Calu3 (cell line): ENCODE data around the gene TRO. TPM values are rescaled to one million over a fixed set of nuclear protein-coding genes. Genes with fewer than 3 reads are reported as not detected.
A peak's percentile ranks its signal among the peaks of the same experiment; 100 is the strongest.

Experiments
- Bru-seq: library from RNA; stranded (reverse); fragments of 400-500 nt; gene quantifications from one replicate; lab custom pipeline; 2021; lab: Mats Ljungman, UMichigan
- BruChase-seq, 2 experiments: library from RNA; stranded (reverse); fragments of 400-500 nt; gene quantifications; one replicate each; lab custom pipeline; 2021; lab: Mats Ljungman, UMichigan
- BruUV-seq: library from RNA; stranded (reverse); fragments of 400-500 nt; replicated peaks from 2 replicates; lab custom pipeline; 2021; lab: Mats Ljungman, UMichigan
- CTCF ChIA-PET: fragments of 300-600 bp; sonication (Branson Sonifier 250); formaldehyde crosslinking; loops from one replicate; lab custom pipeline; 2022; ENCODE audit warnings: antibody characterized with exemption; lab: Charles Lee
- DNase-seq: peaks from one replicate; pipeline ENCODE4 v3.0.0; 2022
- H3K27ac Mint-ChIP-seq: one replicate; pipeline ENCODE4 v1.8.0; 2022; ENCODE audit warnings: mixed read lengths; ENCODE audit not compliant: unreplicated experiment
- H3K27me3 Mint-ChIP-seq: one replicate; pipeline ENCODE4 v1.8.0; 2022; ENCODE audit warnings: mixed read lengths; ENCODE audit not compliant: unreplicated experiment
- H3K36me3 Mint-ChIP-seq: one replicate; pipeline ENCODE4 v1.8.0; 2022; ENCODE audit warnings: mild to moderate bottlenecking, moderate library complexity, mixed read lengths; ENCODE audit not compliant: insufficient read depth, unreplicated experiment
- H3K4me1 Mint-ChIP-seq: one replicate; pipeline ENCODE4 v1.8.0; 2022; ENCODE audit warnings: mild to moderate bottlenecking, low read depth, mixed read lengths; ENCODE audit not compliant: unreplicated experiment
- H3K4me3 Mint-ChIP-seq: one replicate; pipeline ENCODE4 v1.8.0; 2022; ENCODE audit warnings: mild to moderate bottlenecking, low read depth, moderate library complexity, mixed read lengths; ENCODE audit not compliant: unreplicated experiment
- H3K9me3 Mint-ChIP-seq: one replicate; pipeline ENCODE4 v1.8.0; 2022; ENCODE audit warnings: low read depth, mixed read lengths; ENCODE audit not compliant: unreplicated experiment
- intact Hi-C: fragments of 100-400 bp; cut with micrococcal nuclease; formaldehyde crosslinking; loops from one replicate; pipeline ENCODE4 v1.10.0; 2022; ENCODE audit not compliant: unreplicated experiment
- long read RNA-seq: library from polyadenylated mRNA; stranded (forward); transcript quantifications from one replicate; pipeline ENCODE4 v2.0.0, GENCODE V29; 2022
- total RNA-seq: library from RNA; stranded (reverse); gene quantifications from 2 replicates; pipeline ENCODE4 v1.2.3, GENCODE V29; 2022
- TF ChIP-seq, protein P1 (sequence below): fragments of 200-600 bp; IDR thresholded peaks from one replicate; pipeline ENCODE4 v1.8.0; 2022; ENCODE audit warnings: antibody characterized with exemption; ENCODE audit not compliant: unreplicated experiment

The TRO gene, protein sequence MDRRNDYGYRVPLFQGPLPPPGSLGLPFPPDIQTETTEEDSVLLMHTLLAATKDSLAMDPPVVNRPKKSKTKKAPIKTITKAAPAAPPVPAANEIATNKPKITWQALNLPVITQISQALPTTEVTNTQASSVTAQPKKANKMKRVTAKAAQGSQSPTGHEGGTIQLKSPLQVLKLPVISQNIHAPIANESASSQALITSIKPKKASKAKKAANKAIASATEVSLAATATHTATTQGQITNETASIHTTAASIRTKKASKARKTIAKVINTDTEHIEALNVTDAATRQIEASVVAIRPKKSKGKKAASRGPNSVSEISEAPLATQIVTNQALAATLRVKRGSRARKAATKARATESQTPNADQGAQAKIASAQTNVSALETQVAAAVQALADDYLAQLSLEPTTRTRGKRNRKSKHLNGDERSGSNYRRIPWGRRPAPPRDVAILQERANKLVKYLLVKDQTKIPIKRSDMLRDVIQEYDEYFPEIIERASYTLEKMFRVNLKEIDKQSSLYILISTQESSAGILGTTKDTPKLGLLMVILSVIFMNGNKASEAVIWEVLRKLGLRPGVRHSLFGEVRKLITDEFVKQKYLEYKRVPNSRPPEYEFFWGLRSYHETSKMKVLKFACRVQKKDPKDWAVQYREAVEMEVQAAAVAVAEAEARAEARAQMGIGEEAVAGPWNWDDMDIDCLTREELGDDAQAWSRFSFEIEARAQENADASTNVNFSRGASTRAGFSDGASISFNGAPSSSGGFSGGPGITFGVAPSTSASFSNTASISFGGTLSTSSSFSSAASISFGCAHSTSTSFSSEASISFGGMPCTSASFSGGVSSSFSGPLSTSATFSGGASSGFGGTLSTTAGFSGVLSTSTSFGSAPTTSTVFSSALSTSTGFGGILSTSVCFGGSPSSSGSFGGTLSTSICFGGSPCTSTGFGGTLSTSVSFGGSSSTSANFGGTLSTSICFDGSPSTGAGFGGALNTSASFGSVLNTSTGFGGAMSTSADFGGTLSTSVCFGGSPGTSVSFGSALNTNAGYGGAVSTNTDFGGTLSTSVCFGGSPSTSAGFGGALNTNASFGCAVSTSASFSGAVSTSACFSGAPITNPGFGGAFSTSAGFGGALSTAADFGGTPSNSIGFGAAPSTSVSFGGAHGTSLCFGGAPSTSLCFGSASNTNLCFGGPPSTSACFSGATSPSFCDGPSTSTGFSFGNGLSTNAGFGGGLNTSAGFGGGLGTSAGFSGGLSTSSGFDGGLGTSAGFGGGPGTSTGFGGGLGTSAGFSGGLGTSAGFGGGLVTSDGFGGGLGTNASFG (N-terminal part only)
- total RNA-seq, result not detected in 2 replicates
- not detected for Bru-seq, nascent RNA
- not detected for BruChase-seq, experiment 1, labeled RNA remaining after a 6-hour chase
- not detected for BruChase-seq, experiment 2, labeled RNA remaining after a 2-hour chase
- long read RNA-seq, result 0 reads

DNA sequence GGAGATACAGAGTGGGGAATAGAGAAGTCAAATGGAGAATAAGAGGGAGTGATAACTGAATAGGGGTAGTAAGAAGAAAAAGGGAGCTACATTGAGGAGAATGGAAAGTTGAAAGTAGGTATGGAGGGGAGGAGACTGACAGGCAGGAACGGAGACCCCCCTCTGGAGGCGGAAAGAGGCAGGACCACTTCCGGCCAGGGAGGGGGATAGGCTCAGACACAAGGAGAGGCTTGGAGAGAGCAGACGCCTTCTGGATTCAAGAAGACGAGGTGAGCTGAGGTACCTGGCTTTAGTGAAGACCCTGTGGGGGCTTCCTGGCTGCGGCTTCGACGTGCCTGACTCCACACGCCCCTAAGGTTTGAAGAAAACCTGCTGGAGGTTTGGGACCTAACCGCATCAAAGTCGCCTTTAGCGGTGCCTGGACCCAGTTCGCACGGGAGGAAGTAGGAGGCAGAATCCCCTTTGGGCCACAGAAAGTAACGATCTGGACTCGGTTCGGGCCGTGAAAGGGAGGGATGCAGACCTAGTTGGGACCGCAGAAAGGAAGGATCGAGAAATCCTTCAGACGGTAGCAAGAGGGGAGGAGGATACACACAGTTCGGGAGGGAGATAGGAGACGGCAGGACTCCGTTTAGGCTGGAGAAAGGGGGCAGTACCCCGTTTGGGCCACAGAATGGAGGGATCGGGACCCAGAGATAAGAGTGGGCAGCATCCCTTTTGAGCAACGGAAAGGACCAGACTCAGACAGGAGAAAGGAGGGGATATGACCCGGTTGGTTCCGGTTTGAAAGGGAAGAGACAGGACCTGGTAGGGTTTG is at the start of gene TRO:
Gene TRO (plus strand): TSS at position 215 of the 817 bp plus-strand sequence. CDS start 1,423 bp downstream, outside the sequence.
- Mint-ChIP-seq H3K27ac (no peak within 1 kb of the TSS), H3K9me3 (peaks cover 5% of the 10 kb centered on the region), H3K36me3 (peaks cover 4% of the 10 kb centered on the region), H3K27me3 (peaks cover 32% of the 10 kb centered on the region), H3K4me3 (peak within 1 kb of the TSS; percentile 5), H3K4me1 (peaks cover 10% of the 10 kb centered on the region)
- TF ChIP-seq, protein P1, sequence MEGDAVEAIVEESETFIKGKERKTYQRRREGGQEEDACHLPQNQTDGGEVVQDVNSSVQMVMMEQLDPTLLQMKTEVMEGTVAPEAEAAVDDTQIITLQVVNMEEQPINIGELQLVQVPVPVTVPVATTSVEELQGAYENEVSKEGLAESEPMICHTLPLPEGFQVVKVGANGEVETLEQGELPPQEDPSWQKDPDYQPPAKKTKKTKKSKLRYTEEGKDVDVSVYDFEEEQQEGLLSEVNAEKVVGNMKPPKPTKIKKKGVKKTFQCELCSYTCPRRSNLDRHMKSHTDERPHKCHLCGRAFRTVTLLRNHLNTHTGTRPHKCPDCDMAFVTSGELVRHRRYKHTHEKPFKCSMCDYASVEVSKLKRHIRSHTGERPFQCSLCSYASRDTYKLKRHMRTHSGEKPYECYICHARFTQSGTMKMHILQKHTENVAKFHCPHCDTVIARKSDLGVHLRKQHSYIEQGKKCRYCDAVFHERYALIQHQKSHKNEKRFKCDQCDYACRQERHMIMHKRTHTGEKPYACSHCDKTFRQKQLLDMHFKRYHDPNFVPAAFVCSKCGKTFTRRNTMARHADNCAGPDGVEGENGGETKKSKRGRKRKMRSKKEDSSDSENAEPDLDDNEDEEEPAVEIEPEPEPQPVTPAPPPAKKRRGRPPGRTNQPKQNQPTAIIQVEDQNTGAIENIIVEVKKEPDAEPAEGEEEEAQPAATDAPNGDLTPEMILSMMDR, result no peak
- no TSS peak for BruUV-seq
- DNase-seq, result no peak
- intact Hi-C loops, result no loop called here
- CTCF ChIA-PET, result no interaction called here

- Mint-ChIP-seq H3K27ac (no peak overlapping the region), H3K4me1 (no peaks in the 10 kb centered on the region), H3K4me3 (no peak overlapping the region), H3K9me3 (peaks cover 5% of the 10 kb centered on the region), H3K36me3 (no peaks in the 10 kb centered on the region), H3K27me3 (peaks cover 10% of the 10 kb centered on the region)
- TF ChIP-seq, protein P1, result no peak
- CTCF ChIA-PET, result no interaction called here
- BruUV-seq, result no TSS peak
- no peak for DNase-seq
- intact Hi-C loops, result no loop called here
These were observed 34.9 kb upstream of the TRO start for GRCh38 chrX:54885740-54886139.

DNA sequence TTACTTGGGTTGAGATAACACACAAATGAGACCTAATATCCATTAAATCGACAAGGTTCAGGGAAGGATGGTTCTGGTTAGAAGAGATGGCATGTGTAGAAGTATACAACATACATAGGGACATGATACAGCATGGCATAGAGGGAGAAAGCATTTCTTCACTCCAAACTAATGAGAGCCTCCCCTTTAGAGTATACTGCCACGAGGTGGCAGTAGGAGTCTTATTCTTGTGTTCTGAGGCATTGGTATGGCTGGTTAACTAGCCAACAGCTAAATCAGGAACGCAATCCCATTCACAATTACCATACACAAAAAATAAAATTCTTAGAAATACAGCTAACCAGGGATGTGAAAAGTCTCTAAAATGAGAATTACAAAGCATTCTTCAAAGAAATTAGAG is 29.1 kb upstream of the TRO start:
- CTCF ChIA-PET, result interaction anchor here (0.8 kb wide), 1 partner anchor 166 kb away, joined by 3 read pairs; no protein-coding TSS in a partner anchor
- Mint-ChIP-seq H3K9me3 (no peaks in the 10 kb centered on the region), H3K36me3 (no peaks in the 10 kb centered on the region), H3K27ac (no peak overlapping the region), H3K27me3 (peaks cover 11% of the 10 kb centered on the region), H3K4me1 (no peaks in the 10 kb centered on the region), H3K4me3 (no peak overlapping the region)
- peak; percentile 21 for DNase-seq
- intact Hi-C loops, result loop anchor here (1.0 to 10.0 kb wide), 2 partner anchors 113 to 166 kb away; partner anchors contain the start of gene APEX2
- no TSS peak for BruUV-seq
- TF ChIP-seq, protein P1, result no peak
